ELF-1 (cell line): Measurements from ENCODE around the gene ST7.
"Not testable (repeated sequence)": the region's sequence is repeated elsewhere in the genome, so short reads cannot be mapped to it uniquely, and the experiment has no call there.

Source experiments
- DNase-seq: peaks from one replicate; pipeline ENCODE4 v3.0.0-alpha.2; 2016; ENCODE audit warnings: low read depth, low spot score

ST7 gene

GRCh38 chr7:117025891-117026290, 72.6 kb downstream of the ST7 start:
- no peak for DNase-seq

GRCh38 chr7:117030346-117030745, 77.0 kb downstream of the ST7 start:
- not testable (repeated sequence) for DNase-seq

DNA sequence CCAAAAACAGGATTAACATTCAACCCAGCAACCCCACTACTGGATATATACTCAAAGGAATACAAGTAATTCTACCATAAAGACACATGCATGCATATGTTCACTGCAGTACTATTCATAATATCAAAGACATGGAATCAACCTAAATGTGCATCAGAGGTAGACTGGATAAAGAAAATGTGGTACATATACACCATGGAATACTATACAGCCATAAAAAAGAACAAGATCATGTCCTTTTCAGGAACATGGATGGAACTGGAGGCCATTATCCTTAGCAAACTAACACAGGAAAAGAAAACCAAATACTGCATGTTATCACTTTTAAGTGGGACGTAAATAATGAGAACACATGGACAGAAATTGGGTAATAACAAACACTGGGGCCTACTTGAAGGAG, 77.5 kb downstream of the ST7 start:
- not testable (repeated sequence) for DNase-seq

GRCh38 chr7:117032810-117033209, 79.5 kb downstream of the ST7 start:
- no peak for DNase-seq

DNA sequence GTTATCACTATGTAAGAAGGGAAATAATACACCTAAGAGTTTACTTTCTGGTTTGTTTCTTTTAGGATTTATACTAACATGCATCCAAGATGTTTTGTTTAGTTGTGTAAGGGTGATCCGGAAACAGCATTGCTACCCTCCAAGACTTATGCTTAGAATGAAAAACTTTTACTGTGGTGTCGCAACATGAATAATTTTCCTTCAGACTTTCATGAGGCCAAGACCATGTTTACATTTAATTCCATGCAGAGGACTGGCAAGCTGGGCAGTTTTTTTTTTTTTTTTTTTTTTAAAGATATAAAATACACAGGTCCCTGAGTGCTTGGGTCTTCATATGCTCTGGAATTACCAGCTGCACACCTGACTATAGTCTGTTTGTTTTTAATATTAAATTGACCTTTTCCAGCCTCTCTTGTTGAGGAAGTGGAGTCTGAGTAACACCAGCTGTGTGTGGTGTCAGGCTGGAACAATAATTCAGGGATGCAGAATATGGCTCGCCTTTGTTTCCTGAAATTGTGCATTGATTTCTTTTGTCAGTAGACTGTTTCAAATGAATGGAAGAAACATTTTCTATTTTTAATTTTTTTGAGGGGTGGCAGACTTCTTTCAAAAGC, 81.7 kb downstream of the ST7 start:
- DNase-seq = no peak

- DNase-seq = no peak
These were observed 82.2 kb downstream of the ST7 start for GRCh38 chr7:117035465-117035862.

DNA sequence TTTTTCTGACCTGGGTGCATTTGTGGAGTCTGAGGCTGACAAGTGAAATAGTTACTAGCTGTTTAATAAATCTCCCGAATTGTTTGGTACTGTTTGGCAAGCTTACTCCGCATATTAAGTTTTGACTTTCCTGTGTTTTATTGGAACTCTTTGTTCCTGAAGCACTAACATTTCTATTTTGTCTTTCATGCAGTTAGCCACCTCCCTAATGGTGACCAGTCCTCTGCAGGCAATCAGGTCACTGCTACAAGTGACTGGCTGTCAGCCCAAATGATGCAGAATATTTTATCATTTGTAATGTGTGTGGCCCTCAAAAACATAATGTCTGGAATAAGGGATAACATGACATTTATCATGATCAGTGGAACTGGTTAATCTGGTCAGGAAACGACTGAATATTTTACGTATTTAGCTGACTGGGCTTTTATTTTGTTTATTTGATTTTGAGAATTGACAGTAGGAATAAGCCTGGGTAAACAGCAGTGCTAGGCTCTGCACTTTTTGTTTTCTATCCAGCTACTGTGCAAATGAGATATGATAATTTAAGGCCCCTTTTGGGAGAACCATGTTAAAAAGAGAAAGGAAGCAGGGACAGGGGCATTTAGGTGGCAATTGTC, 82.9 kb downstream of the ST7 start:
- DNase-seq = no peak

- no peak for DNase-seq
These were observed 83.5 kb downstream of the ST7 start for GRCh38 chr7:117036836-117037235.

DNA sequence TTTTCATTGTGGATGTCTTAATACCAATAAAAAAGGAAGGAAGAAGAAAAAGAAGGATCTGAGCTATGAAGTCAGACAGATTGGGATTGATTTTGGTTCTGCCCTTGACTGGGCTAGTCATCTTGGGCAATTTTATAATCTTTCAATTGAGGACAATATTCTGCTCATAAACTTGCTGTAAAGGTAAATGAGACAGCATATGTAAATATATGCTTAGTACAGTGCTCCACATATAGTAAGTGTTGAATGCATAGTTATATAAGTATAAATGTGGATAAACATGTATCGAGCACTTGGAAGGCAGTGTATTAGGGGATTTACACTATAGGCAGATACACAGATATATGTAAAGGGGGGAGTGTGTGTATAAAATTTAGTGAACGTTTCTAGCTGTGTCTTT, 85.1 kb downstream of the ST7 start:
- no peak for DNase-seq

DNA sequence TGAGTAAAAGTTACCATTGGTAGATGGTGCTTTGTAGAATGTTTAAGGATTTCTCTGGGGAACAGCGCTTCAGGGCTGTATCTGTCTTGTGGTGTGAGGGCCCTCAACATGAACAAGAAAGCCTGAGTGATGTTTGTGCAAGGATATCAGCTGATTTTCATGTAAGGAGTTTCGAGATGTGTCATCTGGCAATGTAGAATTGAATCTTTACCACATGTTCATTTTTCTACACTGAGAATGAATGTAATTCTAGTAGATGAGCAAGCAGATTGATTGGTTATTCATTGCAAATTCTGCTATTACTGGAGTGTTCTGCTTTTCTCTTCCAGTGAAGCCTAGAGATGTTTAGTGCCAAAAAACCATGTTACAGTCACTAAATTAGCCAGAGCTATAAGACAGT, 87.7 kb downstream of the ST7 start:
- DNase-seq = no peak

DNA sequence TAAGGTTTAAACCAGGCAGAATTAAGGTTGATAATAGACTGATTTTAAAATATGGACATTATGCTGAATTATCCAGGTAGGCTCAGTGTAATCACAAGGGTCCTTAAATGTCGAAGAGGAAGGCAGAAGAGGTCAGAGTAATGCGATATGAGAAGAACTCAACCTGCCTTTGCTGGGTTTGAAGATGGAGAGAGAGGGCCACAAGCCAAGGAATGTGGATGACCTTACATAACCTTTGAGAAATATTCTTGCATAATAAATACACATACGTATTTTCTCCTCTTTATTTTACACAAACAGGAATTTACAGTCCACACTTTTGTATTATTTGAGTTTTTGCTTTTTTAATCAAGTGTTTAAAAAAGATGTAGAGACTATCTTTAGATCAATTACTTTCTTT, 88.5 kb downstream of the ST7 start:
- no peak for DNase-seq

DNA sequence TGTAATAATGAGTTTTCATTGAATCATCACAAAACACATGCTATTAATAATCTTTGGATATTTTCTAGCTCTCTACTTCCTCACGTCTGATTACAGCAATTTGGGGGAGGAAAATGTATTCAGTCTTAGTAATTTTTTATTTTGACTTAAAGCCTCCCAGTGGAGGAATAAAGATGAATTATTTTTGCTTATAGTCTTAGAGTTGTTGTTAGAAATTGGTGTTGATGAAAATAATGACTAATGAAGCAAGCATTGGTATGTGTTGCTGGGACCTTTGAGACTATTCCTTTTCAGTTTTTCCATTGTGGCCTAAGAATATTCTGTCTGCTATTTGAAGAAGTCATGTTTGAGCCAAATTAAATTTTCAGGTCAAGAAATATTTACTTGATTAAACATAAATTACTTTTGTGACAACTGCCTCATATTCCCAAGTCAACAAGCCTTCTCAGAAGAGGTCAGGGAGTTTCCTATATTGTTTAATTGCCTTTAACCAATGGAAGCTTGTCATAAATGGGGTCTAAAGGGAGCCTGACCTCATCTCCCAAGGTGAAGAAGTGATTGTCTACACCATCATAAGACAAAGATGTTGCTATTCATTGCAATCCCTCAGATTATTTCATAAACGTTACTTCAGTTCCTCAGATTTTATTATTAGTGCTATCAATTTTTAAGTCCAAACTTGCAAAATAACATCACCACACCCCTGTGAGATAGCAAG, 90.0 kb downstream of the ST7 start:
- DNase-seq = no peak

- no peak for DNase-seq
These were observed 91.4 kb downstream of the ST7 start for GRCh38 chr7:117044664-117045063.

DNA sequence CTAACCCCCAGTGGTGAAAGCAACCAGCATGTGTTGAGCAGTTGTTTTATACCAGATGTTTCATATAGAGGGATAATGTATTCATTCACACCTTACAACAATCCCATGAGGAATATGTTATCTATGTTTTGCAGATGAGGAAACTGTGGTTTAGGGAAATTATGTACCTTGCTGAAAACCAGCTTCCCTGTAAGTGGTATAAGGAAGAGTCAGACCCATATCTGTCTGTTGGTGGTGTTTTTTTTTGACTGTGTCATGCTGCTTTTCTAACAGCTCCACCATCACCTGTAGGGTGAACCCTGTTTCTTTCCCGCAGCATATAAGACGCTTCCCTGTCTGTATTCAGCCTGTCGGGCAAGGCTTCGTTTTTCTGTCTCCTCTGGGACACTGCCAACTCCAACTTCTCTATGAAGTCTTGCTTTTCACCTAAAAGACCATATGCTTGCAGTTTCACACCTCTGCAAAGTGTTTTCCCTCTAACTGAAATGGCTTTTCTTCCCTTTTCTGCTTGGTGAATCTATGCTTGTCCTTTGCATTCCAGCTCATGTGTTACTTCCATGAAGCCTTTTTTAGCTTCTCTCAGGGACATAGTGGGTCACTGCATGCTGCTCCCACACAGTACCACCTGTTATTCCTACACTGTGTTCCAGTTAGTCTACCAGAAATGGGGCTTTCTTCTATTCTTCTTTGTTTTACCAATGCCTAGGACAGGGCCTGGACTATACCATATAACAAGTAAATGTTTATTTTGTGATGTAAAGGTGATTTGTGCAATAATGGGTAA, 92.8 kb downstream of the ST7 start:
- DNase-seq = no peak

DNA sequence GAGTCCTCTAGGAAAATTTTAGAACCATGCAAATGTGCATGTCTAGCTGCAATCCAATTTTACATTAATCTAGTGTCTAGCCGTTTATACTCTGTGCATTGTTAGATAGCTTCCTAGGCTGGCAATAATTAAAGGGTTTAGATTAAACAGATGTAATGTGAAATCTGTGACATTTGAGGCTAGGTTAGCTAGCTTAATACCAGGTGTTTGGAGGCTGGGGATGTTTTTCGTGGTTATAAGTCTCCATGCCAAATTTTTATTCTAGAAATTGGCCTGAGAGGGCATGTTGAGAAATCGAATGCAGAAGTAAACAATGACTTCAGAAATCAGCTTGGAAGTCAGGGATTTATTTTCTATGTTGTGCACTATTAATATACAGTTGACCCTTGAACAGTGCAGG, 94.2 kb downstream of the ST7 start:
- no peak for DNase-seq

DNA sequence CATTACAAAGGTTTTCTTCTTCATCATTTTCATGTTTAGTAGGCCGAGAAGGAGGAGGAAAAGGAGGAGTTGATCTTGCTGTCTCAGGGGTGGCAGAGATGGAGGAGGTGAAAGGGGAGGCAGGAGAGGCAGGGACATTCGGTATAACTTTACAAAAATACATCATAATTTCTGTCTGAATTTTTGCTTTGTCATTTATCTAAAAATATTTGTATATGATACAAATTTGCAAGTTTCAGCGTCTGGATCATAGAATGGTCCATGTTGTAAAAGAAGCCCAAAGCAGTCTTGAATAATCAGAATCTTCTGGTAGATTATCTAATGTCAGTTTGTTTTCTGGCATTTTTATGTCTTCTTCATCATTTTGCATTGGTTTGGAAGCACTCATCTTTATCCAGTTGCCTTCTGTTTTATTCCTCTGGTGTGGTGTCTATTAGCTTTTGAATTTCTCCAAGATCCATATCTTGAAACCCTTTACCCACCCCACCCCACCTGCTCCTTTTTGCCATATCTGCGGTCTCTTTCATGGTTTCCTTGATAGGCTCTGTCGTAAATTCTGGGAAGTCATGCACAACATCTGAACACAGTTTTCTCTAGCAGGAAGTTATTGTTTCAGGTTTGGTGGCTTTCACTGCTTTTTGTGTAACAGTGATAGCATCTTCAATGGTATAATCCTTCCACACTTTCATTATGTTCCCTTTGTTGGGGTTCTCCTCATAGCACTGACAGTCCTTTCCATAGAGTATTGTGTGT, 95.0 kb downstream of the ST7 start:
- no peak for DNase-seq

DNA sequence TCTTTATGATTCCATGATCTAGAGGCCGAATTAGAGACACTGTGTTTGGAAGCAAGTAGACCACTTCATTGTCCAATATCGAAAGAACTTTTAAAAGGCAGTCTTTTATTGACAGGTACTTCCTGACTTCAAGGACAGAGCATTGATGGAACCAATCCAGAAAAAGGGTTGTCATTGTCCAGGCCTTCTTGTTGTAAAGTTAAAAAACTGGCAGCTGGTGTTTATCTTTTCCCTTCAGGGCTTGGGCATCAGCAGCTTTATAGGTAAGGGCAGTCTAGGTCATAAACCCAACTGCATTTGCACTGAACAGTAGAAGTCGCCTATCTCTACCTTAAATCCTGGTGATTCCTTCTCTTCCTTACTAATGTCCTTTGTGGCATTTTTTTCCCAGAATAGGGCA, 95.6 kb downstream of the ST7 start:
- no peak for DNase-seq

DNA sequence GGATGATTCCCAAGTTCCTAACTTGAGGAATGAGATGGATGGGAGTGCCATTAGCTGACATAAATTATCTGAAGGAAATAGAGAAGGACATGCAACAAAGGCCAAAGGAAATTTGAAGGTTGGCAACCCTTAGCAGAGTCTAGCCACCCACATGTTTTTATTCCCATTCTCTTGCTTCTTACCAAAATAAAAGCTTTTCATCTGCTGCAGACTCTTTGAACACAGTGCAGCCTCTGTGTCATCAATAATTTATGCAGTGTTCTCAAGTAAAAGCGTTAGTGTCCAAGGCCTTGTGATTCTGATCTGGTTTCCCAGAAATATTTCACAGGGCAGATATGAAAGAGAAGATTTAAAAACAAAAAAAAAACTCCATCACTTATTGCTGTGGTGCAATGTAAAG, 98.5 kb downstream of the ST7 start:
- DNase-seq = no peak

DNA sequence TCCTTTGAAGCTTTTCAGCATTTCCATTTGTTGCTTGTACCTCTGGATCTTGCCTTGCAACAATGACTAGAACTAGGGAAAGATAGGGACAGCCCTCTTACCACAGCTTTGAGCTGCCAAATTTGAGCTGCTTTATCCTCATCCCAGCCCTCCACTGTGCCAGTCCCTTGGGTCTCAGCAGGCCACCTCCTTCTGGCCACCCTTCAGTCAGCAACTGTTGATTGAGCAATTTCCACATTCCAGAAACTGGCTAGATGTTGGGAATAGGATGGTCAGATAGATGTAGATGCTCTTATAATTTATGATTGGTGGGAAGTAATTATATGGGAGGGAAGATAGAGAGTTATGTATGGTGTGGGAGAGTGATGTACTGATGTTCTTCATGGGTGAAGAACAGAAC, 100.1 kb downstream of the ST7 start:
- no peak for DNase-seq

DNA sequence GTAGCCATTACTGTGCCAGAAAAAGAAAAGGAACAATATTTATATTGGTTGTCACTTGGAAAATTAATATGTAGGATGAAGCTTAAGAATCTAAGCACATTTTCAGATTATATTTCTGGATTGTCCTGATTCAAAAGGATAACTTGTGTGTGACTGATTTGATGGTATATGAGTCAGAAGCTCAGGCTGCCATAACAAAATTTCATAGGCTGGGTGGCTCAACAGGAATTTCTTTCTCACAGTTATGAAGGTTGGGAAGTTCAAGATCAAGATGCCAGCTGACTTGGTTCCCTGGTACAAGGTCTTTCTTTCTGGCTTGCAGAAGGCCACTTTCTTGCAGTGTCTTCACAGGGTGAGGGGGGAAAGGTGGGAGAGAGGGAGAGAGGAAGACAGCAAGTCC, 108.5 kb downstream of the ST7 start:
- DNase-seq = no peak

GRCh38 chr7:117062300-117062699, 109.0 kb downstream of the ST7 start:
- DNase-seq = no peak

GRCh38 chr7:117064688-117065087, 111.4 kb downstream of the ST7 start:
- no peak for DNase-seq
